H1 (cell line): ENCODE data around the gene MYBPC3. TPM values are rescaled to one million over a fixed set of nuclear protein-coding genes. Genes with fewer than 3 reads are reported as not detected.

Source experiments
- CTCF ChIA-PET: fragments of 300-600 bp; sonication (Branson Sonifier 250); formaldehyde crosslinking; loops from one replicate; lab custom pipeline; 2021; ENCODE audit not compliant: partially characterized antibody; lab: Charles Lee
- POLR2A ChIA-PET: fragments of 300-600 bp; sonication (Branson Sonifier 250); formaldehyde crosslinking; loops from one replicate; lab custom pipeline; 2021; ENCODE audit warnings: inconsistent platforms; ENCODE audit not compliant: partially characterized antibody; lab: Charles Lee
- DNase-seq, 2 experiments: peaks; one replicate each; pipeline versions ENCODE4 v3.0.0 to v3.0.0-alpha.2; 2010 to 2022; ENCODE audit warnings: low spot score in 2 of 2, low read depth in 1 of 2, mixed read lengths in 1 of 2
- FAIRE-seq: peaks from 2 replicates; lab custom pipeline; 2011; peaks lifted over from hg19 to GRCh38; lab: Jason Lieb, UNC
- H2AFZ ChIP-seq: 2 replicates; pipeline ENCODE4 v1.8.1; 2012; ENCODE audit warnings: low read length, inconsistent platforms
- H2AK5ac ChIP-seq: 2 replicates; pipeline ENCODE4 v1.6.1; 2013; ENCODE audit warnings: low read depth, low read length
- H2BK120ac ChIP-seq: replicated peaks from 2 replicates; pipeline ENCODE3; 2013; ENCODE audit warnings: low read depth, low read length, inconsistent platforms
- H2BK12ac ChIP-seq: 2 replicates; pipeline ENCODE4 v1.6.1; 2013; ENCODE audit warnings: low read depth, low read length
- H2BK15ac ChIP-seq: 2 replicates; pipeline ENCODE4 v1.6.1; 2013; ENCODE audit warnings: low read length
- H2BK20ac ChIP-seq: 2 replicates; pipeline ENCODE4 v1.6.1; 2013; ENCODE audit warnings: low read length
- H2BK5ac ChIP-seq: 2 replicates; pipeline ENCODE4 v1.6.1; 2013; ENCODE audit warnings: low read depth, low read length
- H3K14ac ChIP-seq: 2 replicates; pipeline ENCODE4 v1.6.1; 2013; ENCODE audit warnings: inconsistent platforms; ENCODE audit not compliant: insufficient read length
- H3K18ac ChIP-seq: 2 replicates; pipeline ENCODE4 v1.6.1; 2013; ENCODE audit warnings: low read length; ENCODE audit errors: extremely low read depth
- H3K23ac ChIP-seq: 2 replicates; pipeline ENCODE4 v1.6.1; 2013; ENCODE audit warnings: inconsistent platforms; ENCODE audit not compliant: insufficient read length
- H3K23me2 ChIP-seq: 2 replicates; pipeline ENCODE4 v1.6.1; 2013; ENCODE audit warnings: low read depth, low read length
- H3K27ac ChIP-seq: 2 replicates; pipeline ENCODE4 v1.6.1; 2011; ENCODE audit warnings: low read depth, low read length, inconsistent platforms
- H3K27me3 ChIP-seq, 4 experiments: replicated peaks in 1 of 4; 1 replicate in 1 of 4; 2 replicates in 3 of 4; pipeline versions ENCODE4 v1.6.1 to v1.8.1; 2011 to 2013; ENCODE audit warnings: low read length in 3 of 4, mild to moderate bottlenecking in 3 of 4, inconsistent platforms in 2 of 4, mixed read lengths in 2 of 4, moderate library complexity in 1 of 4; ENCODE audit not compliant: control insufficient read depth in 3 of 4, insufficient read depth in 3 of 4; ENCODE audit errors: extremely low read depth in 1 of 4
- H3K36me3 ChIP-seq, 4 experiments: 2 replicates each; pipeline versions ENCODE4 v1.6.1 to v1.8.1; 2011 to 2013; ENCODE audit warnings: mild to moderate bottlenecking in 4 of 4, low read length in 3 of 4, moderate library complexity in 2 of 4, control low read depth in 1 of 4, inconsistent platforms in 1 of 4; ENCODE audit not compliant: insufficient read depth in 4 of 4, control insufficient read depth in 2 of 4
- H3K4ac ChIP-seq: replicated peaks from 2 replicates; pipeline ENCODE3; 2013; ENCODE audit warnings: low read length, low read depth, mixed read lengths, inconsistent platforms; ENCODE audit not compliant: insufficient read length
- H3K4me1 ChIP-seq, 4 experiments: replicated peaks in 1 of 4; 1 replicate in 1 of 4; 2 replicates in 3 of 4; pipeline versions ENCODE4 v1.6.1 to v1.8.1; 2011 to 2013; ENCODE audit warnings: low read length in 3 of 4, inconsistent platforms in 2 of 4, mixed read lengths in 1 of 4; ENCODE audit not compliant: insufficient read depth in 4 of 4, control insufficient read depth in 3 of 4
- H3K4me2 ChIP-seq, 2 experiments: 2 replicates each; pipeline versions ENCODE4 v1.6.1 to v1.8.1; 2011 to 2013; ENCODE audit warnings: low read depth in 2 of 2, low read length in 2 of 2, control low read depth in 1 of 2, inconsistent platforms in 1 of 2, mild to moderate bottlenecking in 1 of 2; ENCODE audit not compliant: insufficient read depth in 1 of 2
- H3K4me3 ChIP-seq, 4 experiments: fragments of 200-600, 300-600 bp in 1 of 4; sonication (generic), shearing (Covaris generic), sonication (Bioruptor Twin) in 1 of 4; 2 replicates each; pipeline versions ENCODE4 v1.5.1 to v1.8.1; 2011 to 2016; ENCODE audit warnings: low read length in 4 of 4, low read depth in 3 of 4, control low read depth in 2 of 4, inconsistent platforms in 2 of 4, mild to moderate bottlenecking in 2 of 4, mixed read lengths in 1 of 4, moderate library complexity in 1 of 4; ENCODE audit not compliant: insufficient read depth in 2 of 4; ENCODE audit errors: extremely low read depth in 1 of 4
- H3K56ac ChIP-seq: replicated peaks from 2 replicates; pipeline ENCODE3; 2013; ENCODE audit warnings: low read depth, mild to moderate bottlenecking, mixed read lengths, low read length, inconsistent platforms; ENCODE audit not compliant: insufficient read length
- H3K79me1 ChIP-seq: 2 replicates; pipeline ENCODE4 v1.6.1; 2013; ENCODE audit warnings: low read depth, low read length, control low read depth
- H3K79me2 ChIP-seq, 2 experiments: 2 replicates each; pipeline versions ENCODE4 v1.6.1 to v1.8.1; 2012 to 2013; ENCODE audit warnings: low read length in 2 of 2, mild to moderate bottlenecking in 2 of 2, inconsistent platforms in 1 of 2; ENCODE audit not compliant: insufficient read depth in 2 of 2, control insufficient read depth in 1 of 2
- H3K9ac ChIP-seq, 4 experiments: replicated peaks in 1 of 4; 1 replicate in 1 of 4; 2 replicates in 3 of 4; pipeline versions ENCODE4 v1.6.1 to v1.8.1; 2011 to 2013; ENCODE audit warnings: low read depth in 3 of 4, low read length in 3 of 4, control low read depth in 2 of 4, mild to moderate bottlenecking in 2 of 4, moderate library complexity in 2 of 4, inconsistent platforms in 1 of 4; ENCODE audit errors: extremely low read depth in 1 of 4
- H3K9me3 ChIP-seq, 2 experiments: 2 replicates each; pipeline versions ENCODE4 v1.6.1 to v1.8.1; 2012 to 2013; ENCODE audit warnings: mild to moderate bottlenecking in 2 of 2, moderate library complexity in 2 of 2, control low read depth in 1 of 2, inconsistent platforms in 1 of 2, low read depth in 1 of 2, low read length in 1 of 2, mixed read lengths in 1 of 2; ENCODE audit not compliant: insufficient read depth in 2 of 2
- H4K20me1 ChIP-seq, 2 experiments: replicated peaks in 1 of 2; 2 replicates each; pipeline versions ENCODE3 to v1.8.1; 2011 to 2013; ENCODE audit warnings: inconsistent platforms in 2 of 2, low read length in 2 of 2, mild to moderate bottlenecking in 1 of 2; ENCODE audit not compliant: insufficient read depth in 2 of 2, control insufficient read depth in 1 of 2
- H4K5ac ChIP-seq: 2 replicates; pipeline ENCODE4 v1.6.1; 2013; ENCODE audit warnings: low read length, low read depth, mixed read lengths, inconsistent platforms; ENCODE audit not compliant: insufficient read length
- H4K8ac ChIP-seq: 2 replicates; pipeline ENCODE4 v1.8.0; 2013; ENCODE audit warnings: mild to moderate bottlenecking, moderate library complexity, low read length, inconsistent platforms; ENCODE audit not compliant: insufficient read depth; ENCODE audit errors: extremely low read depth
- H4K91ac ChIP-seq: replicated peaks from 2 replicates; pipeline ENCODE3; 2013; ENCODE audit warnings: low read length, mixed read lengths, inconsistent platforms; ENCODE audit not compliant: insufficient read length
- CEBPB ChIP-seq: IDR thresholded peaks from 2 replicates; pipeline ENCODE4 v1.6.1; 2012; ENCODE audit warnings: low read depth, low read length
- KDM1A ChIP-seq: fragments of 200-600, 300-600 bp; sonication (generic); IDR thresholded peaks from 2 replicates; pipeline ENCODE4 v1.7.1; 2016; ENCODE audit warnings: mild to moderate bottlenecking, low read length, borderline replicate concordance
- MAX ChIP-seq: IDR thresholded peaks from 2 replicates; pipeline ENCODE4 v1.6.1; 2012; ENCODE audit warnings: inconsistent platforms
- POLR2A ChIP-seq, 2 experiments: IDR thresholded peaks; 1 replicate in 1 of 2; 2 replicates in 1 of 2; pipeline ENCODE4 v1.6.1; 2011; ENCODE audit warnings: low read depth in 2 of 2, low read length in 2 of 2, mild to moderate bottlenecking in 2 of 2; ENCODE audit errors: control extremely low read depth in 1 of 2
- TAF1 ChIP-seq: IDR thresholded peaks from 2 replicates; pipeline ENCODE4 v1.6.1; 2011; ENCODE audit warnings: mild to moderate bottlenecking, low read depth, low read length
- WGBS, 2 experiments: shearing (Covaris generic) in 1 of 2; methylation state at CpG; one replicate each; pipeline versions ENCODE4 v1.1.6 to v1.1.7; 2013 to 2015; ENCODE audit warnings: low lambda C conversion rate in 2 of 2, mixed read lengths in 2 of 2, inconsistent platforms in 1 of 2, low coverage in 1 of 2, missing lambda C conversion rate in 1 of 2; ENCODE audit not compliant: insufficient replicate concordance in 2 of 2, insufficient coverage in 1 of 2, insufficient read length in 1 of 2; ENCODE audit errors: extremely low coverage in 1 of 2, missing lambda C conversion rate in 1 of 2; 5-methylcytosine and 5-hydroxymethylcytosine counted together
- polyA plus RNA-seq, 7 experiments: library from polyadenylated mRNA; depleted of rRNA in 3 of 7; stranded (reverse) in 5 of 7; unstranded in 2 of 7; fragments of >200 nt in 5 of 7; fragments of 200-250 nt in 2 of 7; gene quantifications; 1 replicate in 5 of 7; 2 replicates in 1 of 7; 4 replicates in 1 of 7; pipeline versions ENCODE4 v1.2.1 to v1.2.3, GENCODE V29; 2011 to 2013; ENCODE audit warnings: missing spikeins in 2 of 7, mixed read lengths in 2 of 7
- total RNA-seq: library from RNA; stranded (reverse); fragmentation: NEBNext Ultra II Directional; extraction: Animal tissue kit (Norgen Biotek cat#: 25700); gene quantifications from 2 replicates; pipeline ENCODE4 v1.2.1, GENCODE V29; 2021

Gene MYBPC3
- total and polyA plus RNA-seq, 2 of the 8 experiments (the other 6 are each of a cell fraction or from before 2014, with no cell fraction given), result 0.05 TPM; not detected in 1

GRCh38 chr11:47389577-47390421 lies 37.3 kb upstream of the MYBPC3 start:
- FAIRE-seq (no peak), DNase-seq (no peak)
- H3K23me2 ChIP-seq, result no peaks in the 10 kb centered on the region
- H3K56ac ChIP-seq, result no peak overlapping the region
- no peak overlapping the region for H3K18ac ChIP-seq
- H3K9ac ChIP-seq, result no peak overlapping the region
- no peak overlapping the region for H2BK15ac ChIP-seq
- H3K79me2 ChIP-seq, result no peaks in the 10 kb centered on the region
- no peaks in the 10 kb centered on the region for H3K36me3 ChIP-seq
- no peak overlapping the region for H3K4me2 ChIP-seq
- H3K9me3 ChIP-seq, result no peaks in the 10 kb centered on the region
- H3K27ac ChIP-seq, result no peak overlapping the region
- no peak overlapping the region for H2BK120ac ChIP-seq
- no peak overlapping the region for H2BK12ac ChIP-seq
- no peak overlapping the region for H4K5ac ChIP-seq
- TF ChIP-seq MAX, result no peak
- TF ChIP-seq POLR2A (IDR thresholded peaks at IDR 0.05; ENCODE audit: control extremely low read depth in 1 of 2, low read depth in 2 of 2, low read length in 2 of 2), result no peak
- peak; percentile 43; the same call in 1 of the 2 replicates for TF ChIP-seq KDM1A
- no peak for TF ChIP-seq CEBPB
- no peak for TF ChIP-seq TAF1
- ChIA-PET POLR2A (interaction anchor here (1.2 to 5.4 kb wide), 3 partner anchors 10 to 16 kb away, joined by 3 to 29 read pairs (median 4); no protein-coding TSS in a partner anchor), CTCF (interaction anchor here (1.1 to 10.7 kb wide), 9 partner anchors 10 to 185 kb away, joined by 3 to 78 read pairs (median 8); partner anchors contain the start of gene SPI1)
- no peak overlapping the region for H3K14ac ChIP-seq
- no peaks in the 10 kb centered on the region for H3K79me1 ChIP-seq
- H2AFZ ChIP-seq, result no peak overlapping the region
- WGBS, 2 experiments, result 89% methylated on average over 14 of the region's 17 CpGs; no CpG with 5 or more reads in 1 of the 2 experiments
- no peak overlapping the region for H3K4ac ChIP-seq
- no peak overlapping the region for H3K4me3 ChIP-seq
- H2AK5ac ChIP-seq, result no peak overlapping the region
- H3K4me1 ChIP-seq, result peaks cover 0 to 7% (median 0%) of the 10 kb centered on the region in 4 experiments; a peak in 2 of 7 replicates
- H4K20me1 ChIP-seq, result no peaks in the 10 kb centered on the region
- peak overlapping the region; percentile 18; the same call in 1 of the 2 replicates for H4K8ac ChIP-seq
- no peaks in the 10 kb centered on the region for H3K27me3 ChIP-seq
- no peak overlapping the region for H4K91ac ChIP-seq
- no peak overlapping the region for H3K23ac ChIP-seq
- no peak overlapping the region for H2BK20ac ChIP-seq
- H2BK5ac ChIP-seq, result no peak overlapping the region
